ENCODE data around the gene GCK.
A peak's percentile ranks its signal among the peaks of the same experiment; 100 is the strongest.

The GCK gene

DNA sequence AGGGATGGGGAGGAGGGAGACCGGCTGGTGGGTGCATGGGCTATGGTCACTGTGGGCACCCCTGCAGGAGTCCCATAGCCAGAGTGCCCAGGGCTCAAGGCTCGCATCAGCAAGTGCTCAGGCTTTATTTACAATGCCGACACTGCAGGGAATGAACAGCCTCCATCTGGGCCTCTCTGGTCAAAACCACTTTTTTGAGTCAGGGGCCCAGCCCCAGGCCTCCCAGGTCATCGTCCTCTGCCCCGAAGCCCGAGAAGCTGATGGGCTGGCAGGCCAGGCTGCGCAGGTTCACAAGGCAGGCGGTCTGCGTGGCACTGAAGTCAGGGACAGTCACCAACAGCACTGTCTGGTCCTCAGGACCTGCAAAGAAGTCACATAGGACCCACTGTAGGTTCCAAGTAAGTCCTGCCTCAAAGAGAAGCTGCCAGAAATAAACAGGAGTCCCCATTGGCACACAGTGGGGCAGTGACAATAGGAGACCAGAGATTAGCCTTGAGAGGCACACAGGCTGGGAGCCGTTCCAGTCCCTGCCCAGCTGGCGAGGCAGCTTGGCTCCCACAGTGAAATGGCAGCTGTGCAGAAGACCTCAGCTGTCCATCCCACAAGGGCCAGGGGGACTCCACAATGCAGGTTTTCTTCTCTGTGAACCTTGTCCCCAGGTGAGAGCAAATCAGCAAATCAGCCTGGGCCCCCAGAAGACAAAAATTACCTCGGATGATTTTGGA is 74.5 kb downstream of the GCK start:
- Histone ChIP-seq H3K4me1 (ENCODE audit: insufficient read depth, low read length) (no peaks in the 10 kb centered on the region), H3K9ac (ENCODE audit: low read depth, low read length) (no peak overlapping the region), H3K9me3 (ENCODE audit: control insufficient read depth, insufficient read depth, low read length) (no peaks in the 10 kb centered on the region), H3K36me3 (ENCODE audit: insufficient read depth, low read length) (peaks cover 6% of the 10 kb centered on the region; the same call in 1 of the 2 replicates)

DNA sequence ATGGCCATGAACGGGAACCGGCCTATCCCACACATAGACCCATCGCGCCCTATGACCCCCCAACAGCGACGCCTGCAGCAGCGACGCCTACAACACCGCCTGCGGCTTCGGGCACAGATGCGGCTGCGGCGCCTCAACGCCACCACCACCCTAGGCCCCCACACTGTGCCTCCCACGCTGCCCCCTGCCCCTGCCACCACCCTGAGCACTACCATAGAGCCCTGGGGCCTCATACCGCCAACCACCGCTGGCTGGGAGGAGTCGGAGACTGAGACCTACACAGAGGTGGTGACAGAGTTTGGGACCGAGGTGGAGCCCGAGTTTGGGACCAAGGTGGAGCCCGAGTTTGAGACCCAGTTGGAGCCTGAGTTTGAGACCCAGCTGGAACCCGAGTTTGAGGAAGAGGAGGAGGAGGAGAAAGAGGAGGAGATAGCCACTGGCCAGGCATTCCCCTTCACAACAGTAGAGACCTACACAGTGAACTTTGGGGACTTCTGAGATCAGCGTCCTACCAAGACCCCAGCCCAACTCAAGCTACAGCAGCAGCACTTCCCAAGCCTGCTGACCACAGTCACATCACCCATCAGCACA is 75.4 kb downstream of the GCK start:
- H3K4me1 ChIP-seq (ENCODE audit: insufficient read depth, low read length) = no peaks in the 10 kb centered on the region
- H3K36me3 ChIP-seq (ENCODE audit: insufficient read depth, low read length) = peaks cover 6% of the 10 kb centered on the region; the same call in 1 of the 2 replicates
- H3K9ac ChIP-seq (ENCODE audit: low read depth, low read length) = no peak overlapping the region; the same call in 1 of the 2 replicates

DNA sequence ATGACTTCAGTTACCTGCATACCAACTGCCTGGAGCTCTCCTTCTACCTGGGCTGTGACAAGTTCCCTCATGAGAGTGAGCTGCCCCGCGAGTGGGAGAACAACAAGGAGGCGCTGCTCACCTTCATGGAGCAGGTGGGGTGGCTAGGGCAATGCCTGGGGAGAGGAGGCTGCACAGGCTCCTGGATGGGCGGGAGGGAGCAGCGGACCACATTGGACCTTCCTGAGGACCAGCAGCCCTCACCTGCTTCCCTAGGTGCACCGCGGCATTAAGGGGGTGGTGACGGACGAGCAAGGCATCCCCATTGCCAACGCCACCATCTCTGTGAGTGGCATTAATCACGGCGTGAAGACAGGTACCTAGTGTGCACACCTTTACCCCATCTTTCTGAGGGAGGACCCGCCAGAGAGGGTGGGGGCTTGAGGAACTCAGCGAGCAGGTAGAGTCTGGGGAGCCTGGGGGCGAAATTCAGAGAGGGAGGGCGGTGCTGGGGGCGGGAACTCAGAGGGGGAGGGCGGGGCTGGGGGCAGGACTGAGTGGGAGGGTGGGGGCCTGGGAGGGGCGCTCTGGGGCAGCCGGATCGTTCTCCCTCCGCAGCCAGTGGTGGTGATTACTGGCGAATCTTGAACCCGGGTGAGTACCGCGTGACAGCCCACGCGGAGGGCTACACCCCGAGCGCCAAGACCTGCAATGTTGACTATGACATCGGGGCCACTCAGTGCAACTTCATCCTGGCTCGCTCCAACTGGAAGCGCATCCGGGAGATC is 76.1 kb downstream of the GCK start:
- Histone ChIP-seq H3K36me3 (ENCODE audit: insufficient read depth, low read length) (peaks cover 6% of the 10 kb centered on the region; the same call in 1 of the 2 replicates), H3K4me1 (ENCODE audit: insufficient read depth, low read length) (no peaks in the 10 kb centered on the region), H3K9me3 (ENCODE audit: control insufficient read depth, insufficient read depth, low read length) (no peaks in the 10 kb centered on the region), H3K9ac (ENCODE audit: low read depth, low read length) (peak overlapping the region; percentile 31; the same call in 1 of the 2 replicates)

More for the DNA sequence above, 75.4 kb downstream of the GCK start:
- H3K9me3 ChIP-seq (ENCODE audit: control insufficient read depth, insufficient read depth, low read length) = no peaks in the 10 kb centered on the region

DNA sequence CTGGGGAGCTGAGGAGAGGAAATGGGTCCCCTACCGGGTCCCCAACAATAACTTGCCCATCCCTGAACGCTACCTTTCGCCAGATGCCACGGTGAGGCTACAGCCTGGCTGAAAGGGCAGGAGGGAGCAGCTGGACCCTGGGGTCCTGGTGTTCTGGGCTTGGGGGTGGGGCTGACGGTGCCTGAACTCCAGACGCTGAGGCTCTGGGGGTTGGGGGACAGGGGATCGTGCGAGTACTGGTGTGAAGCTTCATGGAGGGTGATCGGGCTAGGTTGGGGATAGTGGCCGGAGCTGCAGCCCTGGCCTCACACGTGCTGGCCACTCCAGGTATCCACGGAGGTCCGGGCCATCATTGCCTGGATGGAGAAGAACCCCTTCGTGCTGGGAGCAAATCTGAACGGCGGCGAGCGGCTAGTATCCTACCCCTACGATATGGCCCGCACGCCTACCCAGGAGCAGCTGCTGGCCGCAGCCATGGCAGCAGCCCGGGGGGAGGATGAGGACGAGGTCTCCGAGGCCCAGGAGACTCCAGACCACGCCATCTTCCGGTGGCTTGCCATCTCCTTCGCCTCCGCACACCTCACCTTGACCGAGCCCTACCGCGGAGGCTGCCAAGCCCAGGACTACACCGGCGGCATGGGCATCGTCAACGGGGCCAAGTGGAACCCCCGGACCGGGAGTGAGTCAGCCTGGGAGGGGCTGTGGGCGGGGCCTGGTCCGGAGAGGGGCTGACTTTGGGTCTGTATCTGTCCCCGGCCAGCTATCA is 76.8 kb downstream of the GCK start:
- Histone ChIP-seq H3K36me3 (ENCODE audit: insufficient read depth, low read length) (peaks cover 3% of the 10 kb centered on the region; the same call in 1 of the 2 replicates), H3K9me3 (ENCODE audit: control insufficient read depth, insufficient read depth, low read length) (no peaks in the 10 kb centered on the region), H3K9ac (ENCODE audit: low read depth, low read length) (peak overlapping the region; percentile 31; the same call in 1 of the 2 replicates), H3K4me1 (ENCODE audit: insufficient read depth, low read length) (no peaks in the 10 kb centered on the region)

DNA sequence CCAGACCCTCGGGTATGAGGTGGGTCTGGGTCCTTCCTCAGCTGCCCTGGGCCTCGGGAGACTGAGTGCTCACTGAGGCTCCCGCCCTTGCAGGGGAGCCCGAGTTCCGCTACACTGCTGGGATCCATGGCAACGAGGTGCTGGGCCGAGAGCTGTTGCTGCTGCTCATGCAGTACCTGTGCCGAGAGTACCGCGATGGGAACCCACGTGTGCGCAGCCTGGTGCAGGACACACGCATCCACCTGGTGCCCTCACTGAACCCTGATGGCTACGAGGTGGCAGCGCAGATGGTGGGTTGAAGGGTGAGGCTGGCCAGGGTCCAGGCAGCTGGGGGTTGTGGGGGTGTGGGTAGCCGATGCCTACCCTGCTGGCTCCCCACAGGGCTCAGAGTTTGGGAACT is 77.5 kb downstream of the GCK start:
- no peak overlapping the region for H3K9ac ChIP-seq (ENCODE audit: low read depth, low read length)
- H3K36me3 ChIP-seq (ENCODE audit: insufficient read depth, low read length) = no peaks in the 10 kb centered on the region; the same call in 1 of the 2 replicates
- H3K9me3 ChIP-seq (ENCODE audit: control insufficient read depth, insufficient read depth, low read length) = no peaks in the 10 kb centered on the region
- H3K4me1 ChIP-seq (ENCODE audit: insufficient read depth, low read length) = no peaks in the 10 kb centered on the region

DNA sequence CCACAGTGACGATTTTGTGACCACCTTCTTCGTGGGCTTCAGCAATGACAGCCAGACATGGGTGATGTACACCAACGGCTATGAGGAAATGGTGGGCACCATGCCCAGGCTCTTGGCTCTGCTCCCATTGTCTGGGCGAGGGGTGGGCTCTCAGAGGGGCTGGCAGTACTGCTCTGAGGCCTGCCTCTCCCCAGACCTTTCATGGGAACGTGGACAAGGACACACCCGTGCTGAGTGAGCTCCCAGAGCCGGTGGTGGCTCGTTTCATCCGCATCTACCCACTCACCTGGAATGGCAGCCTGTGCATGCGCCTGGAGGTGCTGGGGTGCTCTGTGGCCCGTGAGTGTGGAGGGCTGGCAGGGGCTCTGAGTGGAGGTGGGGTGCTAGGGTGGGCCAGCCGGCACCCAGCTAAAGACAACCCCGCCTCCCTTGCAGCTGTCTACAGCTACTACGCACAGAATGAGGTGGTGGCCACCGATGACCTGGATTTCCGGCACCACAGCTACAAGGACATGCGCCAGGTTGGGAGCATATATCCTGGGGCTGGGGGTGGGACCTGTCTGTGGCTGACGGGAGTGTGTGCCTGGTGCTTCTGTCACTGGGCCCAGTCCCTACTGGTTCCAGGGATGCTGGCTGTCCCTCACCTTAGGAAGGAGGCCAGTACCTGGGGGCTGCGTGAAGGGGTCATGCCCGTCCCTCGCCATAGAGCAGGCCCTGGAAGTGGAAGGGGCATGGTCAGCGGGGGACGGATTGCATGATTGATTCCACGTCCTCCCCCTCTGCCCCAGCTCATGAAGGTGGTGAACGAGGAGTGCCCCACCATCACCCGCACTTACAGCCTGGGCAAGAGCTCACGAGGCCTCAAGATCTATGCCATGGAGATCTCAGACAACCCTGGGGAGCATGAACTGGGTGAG is 78.3 kb downstream of the GCK start:
- H3K9ac ChIP-seq (ENCODE audit: low read depth, low read length) = no peak overlapping the region
- H3K4me1 ChIP-seq (ENCODE audit: insufficient read depth, low read length) = no peaks in the 10 kb centered on the region
- no peaks in the 10 kb centered on the region for H3K9me3 ChIP-seq (ENCODE audit: control insufficient read depth, insufficient read depth, low read length)
- H3K36me3 ChIP-seq (ENCODE audit: insufficient read depth, low read length) = no peaks in the 10 kb centered on the region; the same call in 1 of the 2 replicates

GRCh38 chr7:44109991-44110390 is 79.2 kb downstream of the GCK start:
- Histone ChIP-seq H3K36me3 (ENCODE audit: insufficient read depth, low read length) (no peaks in the 10 kb centered on the region; the same call in 1 of the 2 replicates), H3K9ac (ENCODE audit: low read depth, low read length) (no peak overlapping the region), H3K9me3 (ENCODE audit: control insufficient read depth, insufficient read depth, low read length) (no peaks in the 10 kb centered on the region), H3K4me1 (ENCODE audit: insufficient read depth, low read length) (0 out of 2 replicates have a peak, but pooled peaks cover 6% of the 10 kb centered on the region)

GRCh38 chr7:44108768-44109750 is 80.2 kb downstream of the GCK start:
- Histone ChIP-seq H3K4me1 (ENCODE audit: insufficient read depth, low read length) (0 out of 2 replicates have a peak, but pooled peaks cover 6% of the 10 kb centered on the region), H3K9ac (ENCODE audit: low read depth, low read length) (no peak overlapping the region), H3K9me3 (ENCODE audit: control insufficient read depth, insufficient read depth, low read length) (no peaks in the 10 kb centered on the region), H3K36me3 (ENCODE audit: insufficient read depth, low read length) (no peaks in the 10 kb centered on the region)

DNA sequence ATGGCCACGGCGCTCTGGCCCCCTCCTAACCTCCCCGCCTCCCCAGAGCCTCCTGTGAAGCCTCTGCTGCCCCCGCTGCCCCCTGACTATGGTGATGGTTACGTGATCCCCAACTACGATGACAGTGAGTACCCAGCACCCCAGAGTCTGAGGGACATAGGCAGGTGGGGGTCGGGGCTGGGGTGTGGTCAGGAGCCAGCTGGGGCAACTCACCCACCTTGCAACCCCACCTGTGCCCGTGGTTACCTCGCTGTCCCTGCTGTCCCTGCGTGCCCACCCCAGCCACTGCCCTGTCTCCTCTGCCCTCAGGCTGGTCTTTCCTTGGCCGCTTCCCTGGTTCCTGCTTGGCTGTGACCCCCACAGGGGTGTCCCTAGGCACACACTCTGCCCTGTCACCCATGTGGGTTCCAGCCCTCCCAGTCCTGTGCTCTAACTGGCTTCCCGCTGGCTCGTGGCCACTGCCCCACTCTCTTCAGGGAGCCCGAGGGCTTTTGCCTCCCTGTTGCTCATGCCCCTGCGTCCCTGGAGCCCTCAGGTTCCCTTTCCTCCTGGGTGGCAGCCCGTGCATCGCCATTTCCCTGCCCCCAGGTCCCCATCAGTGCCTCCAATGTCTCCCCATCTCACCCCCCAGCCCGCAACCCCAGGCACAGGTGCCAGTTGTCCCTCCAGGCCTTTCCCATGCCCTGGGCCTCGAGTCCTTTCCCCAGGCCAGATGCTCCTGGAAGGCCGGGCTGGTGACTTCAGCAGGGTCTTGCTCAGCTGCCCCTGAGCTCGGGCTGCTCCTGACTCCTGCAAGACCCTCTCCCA is 81.1 kb downstream of the GCK start:
- H3K4me1 ChIP-seq (ENCODE audit: insufficient read depth, low read length) = 0 out of 2 replicates have a peak, but pooled peaks cover 6% of the 10 kb centered on the region
- no peaks in the 10 kb centered on the region for H3K36me3 ChIP-seq (ENCODE audit: insufficient read depth, low read length)
- H3K9ac ChIP-seq (ENCODE audit: low read depth, low read length) = no peak overlapping the region
- H3K9me3 ChIP-seq (ENCODE audit: control insufficient read depth, insufficient read depth, low read length) = no peaks in the 10 kb centered on the region

DNA sequence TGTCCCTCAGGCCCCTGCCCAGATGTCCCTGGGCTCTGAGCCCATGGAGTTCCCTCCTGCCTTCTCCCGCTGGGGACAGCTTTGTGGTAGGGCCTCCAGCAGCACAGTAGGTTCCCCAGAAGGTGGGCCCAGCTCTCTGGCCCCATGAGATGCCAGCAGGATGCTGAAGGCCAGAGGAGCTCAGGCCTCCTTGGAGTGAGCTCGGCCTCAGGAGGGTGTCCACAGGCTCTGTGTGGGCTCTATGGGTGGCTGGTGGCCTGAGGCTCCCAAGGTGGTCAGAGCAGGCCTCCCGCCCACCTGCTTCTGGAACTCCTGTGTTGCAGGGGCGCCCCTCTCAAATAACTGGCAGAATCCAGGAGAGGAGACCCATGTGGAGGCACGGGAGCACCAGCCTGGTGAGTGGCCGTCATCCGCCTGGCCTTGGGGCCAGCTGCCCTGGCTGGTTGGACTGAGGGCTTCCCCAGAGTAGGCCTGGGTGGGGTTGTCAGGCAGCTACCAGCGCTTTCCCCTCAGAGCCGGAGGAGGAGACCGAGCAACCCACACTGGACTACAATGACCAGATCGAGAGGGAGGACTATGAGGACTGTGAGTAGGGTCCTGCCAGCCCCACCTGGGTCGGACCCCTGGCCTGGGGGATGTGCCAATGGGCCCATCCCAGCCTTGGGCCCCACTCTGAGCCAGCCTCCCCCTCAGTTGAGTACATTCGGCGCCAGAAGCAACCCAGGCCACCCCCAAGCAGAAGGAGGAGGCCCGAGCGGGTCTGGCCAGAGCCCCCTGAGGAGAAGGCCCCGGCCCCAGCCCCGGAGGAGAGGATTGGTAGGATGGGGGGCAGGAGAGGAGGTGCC is 81.9 kb downstream of the GCK start:
- H3K36me3 ChIP-seq (ENCODE audit: insufficient read depth, low read length) = no peaks in the 10 kb centered on the region
- no peaks in the 10 kb centered on the region for H3K9me3 ChIP-seq (ENCODE audit: control insufficient read depth, insufficient read depth, low read length)
- H3K9ac ChIP-seq (ENCODE audit: low read depth, low read length) = no peak overlapping the region
- 0 out of 2 replicates have a peak, but pooled peaks cover 6% of the 10 kb centered on the region for H3K4me1 ChIP-seq (ENCODE audit: insufficient read depth, low read length)
